ENCODE measurements around the gene RXFP2. TPM values are rescaled to one million over a fixed set of nuclear protein-coding genes. Genes with fewer than 3 reads are reported as not detected.

The RXFP2 gene
- polyA plus RNA-seq, 1 donor (not counting 4 experiments of a cell fraction or from before 2014, with no cell fraction given): not detected

DNA sequence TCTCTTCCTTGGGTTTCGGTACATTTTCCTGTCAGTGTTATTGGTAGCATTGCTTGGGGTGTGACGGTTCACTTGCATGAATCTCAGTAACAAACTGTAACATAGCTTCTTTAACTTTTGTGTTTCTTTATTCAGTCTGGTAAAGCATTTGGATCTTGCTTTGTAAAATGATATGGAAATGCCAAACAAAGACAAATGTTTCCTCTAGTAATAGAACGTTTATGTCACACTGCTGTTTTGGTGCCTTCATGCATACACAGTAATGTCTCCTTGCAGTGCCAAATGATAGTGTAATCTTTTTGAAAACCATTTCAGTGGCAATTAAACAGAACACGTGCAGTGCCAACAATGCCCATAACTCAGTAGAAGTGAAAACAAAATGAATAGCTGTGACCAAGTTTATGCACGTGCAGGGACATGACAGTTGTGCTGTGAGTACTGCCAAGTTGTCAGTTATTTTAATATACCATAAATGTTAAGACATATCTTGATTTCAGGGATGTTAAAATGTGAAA lies 110.8 kb downstream of the RXFP2 start:
- Histone ChIP-seq H3K9me1 (ENCODE audit: control insufficient read depth, extremely low read depth, insufficient read depth, low read length) (no peaks in the 10 kb centered on the region), H3K9ac (ENCODE audit: control insufficient read depth, extremely low read depth, insufficient read depth, low read length) (no peak overlapping the region), H4K20me1 (ENCODE audit: control insufficient read depth, extremely low read depth, insufficient read depth, low read length) (no peaks in the 10 kb centered on the region), H3K4me3 (ENCODE audit: control insufficient read depth in 2 of 3, extremely low read depth in 1 of 3, insufficient read depth in 2 of 3, low read depth in 1 of 3, low read length in 3 of 3) (no peak overlapping the region), H3K4me1 (ENCODE audit: control insufficient read depth, extremely low read depth, insufficient read depth, low read length) (peaks cover 6% of the 10 kb centered on the region), H3K9me3 (ENCODE audit: control insufficient read depth, low read depth, low read length) (no peaks in the 10 kb centered on the region), H3K27ac (ENCODE audit: control insufficient read depth, insufficient read depth, low read length) (no peak overlapping the region), H3K4me2 (ENCODE audit: control insufficient read depth, extremely low read depth, insufficient read depth, low read depth, low read length) (no peak overlapping the region), H3K27me3 (ENCODE audit: control insufficient read depth, extremely low read depth, insufficient read depth, low read length) (peaks cover 10% of the 10 kb centered on the region), H3K36me3 (ENCODE audit: control insufficient read depth in 2 of 2, extremely low read depth in 1 of 2, insufficient read depth in 2 of 2, low read length in 2 of 2) (no peaks in the 10 kb centered on the region), H3K79me2 (ENCODE audit: control insufficient read depth, insufficient read depth, low read length) (no peaks in the 10 kb centered on the region), H2AFZ (ENCODE audit: control insufficient read depth, low read length) (no peak overlapping the region)
- no peak for FAIRE-seq
- DNase-seq (ENCODE audit: low read depth, low spot score): no peak
- dilution Hi-C loops (cut with MboI; ENCODE audit: extremely low pct_ligation_motif_present, low sequenced_read_pairs): no loop called here
- TF ChIP-seq EZH2 (IDR thresholded peaks at IDR 0.05; ENCODE audit: low read length): no peak
- TF ChIP-seq, protein P1, sequence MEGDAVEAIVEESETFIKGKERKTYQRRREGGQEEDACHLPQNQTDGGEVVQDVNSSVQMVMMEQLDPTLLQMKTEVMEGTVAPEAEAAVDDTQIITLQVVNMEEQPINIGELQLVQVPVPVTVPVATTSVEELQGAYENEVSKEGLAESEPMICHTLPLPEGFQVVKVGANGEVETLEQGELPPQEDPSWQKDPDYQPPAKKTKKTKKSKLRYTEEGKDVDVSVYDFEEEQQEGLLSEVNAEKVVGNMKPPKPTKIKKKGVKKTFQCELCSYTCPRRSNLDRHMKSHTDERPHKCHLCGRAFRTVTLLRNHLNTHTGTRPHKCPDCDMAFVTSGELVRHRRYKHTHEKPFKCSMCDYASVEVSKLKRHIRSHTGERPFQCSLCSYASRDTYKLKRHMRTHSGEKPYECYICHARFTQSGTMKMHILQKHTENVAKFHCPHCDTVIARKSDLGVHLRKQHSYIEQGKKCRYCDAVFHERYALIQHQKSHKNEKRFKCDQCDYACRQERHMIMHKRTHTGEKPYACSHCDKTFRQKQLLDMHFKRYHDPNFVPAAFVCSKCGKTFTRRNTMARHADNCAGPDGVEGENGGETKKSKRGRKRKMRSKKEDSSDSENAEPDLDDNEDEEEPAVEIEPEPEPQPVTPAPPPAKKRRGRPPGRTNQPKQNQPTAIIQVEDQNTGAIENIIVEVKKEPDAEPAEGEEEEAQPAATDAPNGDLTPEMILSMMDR (optimal IDR thresholded peaks at IDR 0.05 in 1 of 3, IDR thresholded peaks at IDR 0.05 in 1 of 3, conservative IDR thresholded peaks at IDR 0.05 in 1 of 3; ENCODE audit: extremely low read depth in 1 of 3, insufficient read depth in 2 of 3, low read length in 3 of 3): no peak

DNA sequence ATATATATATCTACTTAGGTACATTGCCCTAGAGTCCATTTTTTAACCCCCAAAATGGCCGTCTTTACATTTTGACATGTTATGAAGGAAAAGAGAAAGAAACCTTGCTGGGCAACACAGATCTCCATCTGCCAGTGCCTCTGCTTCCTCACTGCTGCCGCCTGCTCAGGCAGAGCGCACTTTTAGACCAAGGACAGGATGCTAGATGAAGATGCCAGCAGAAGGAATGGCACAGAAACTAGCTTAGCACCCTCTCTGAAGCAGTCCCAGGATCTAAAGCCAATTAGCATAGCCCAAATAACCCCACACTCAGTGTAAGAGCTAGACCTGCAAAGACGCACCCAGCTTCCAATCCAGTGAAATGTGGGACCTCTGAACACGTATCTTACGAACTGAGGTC lies 111.9 kb downstream of the RXFP2 start:
- dilution Hi-C loops (cut with MboI; ENCODE audit: extremely low pct_ligation_motif_present, low sequenced_read_pairs): no loop called here

More for the DNA sequence above, 111.9 kb downstream of the RXFP2 start:
- H3K9me1 ChIP-seq (ENCODE audit: control insufficient read depth, extremely low read depth, insufficient read depth, low read length): no peaks in the 10 kb centered on the region
- no peak overlapping the region for H2AFZ ChIP-seq (ENCODE audit: control insufficient read depth, low read length)
- H3K9ac ChIP-seq (ENCODE audit: control insufficient read depth, extremely low read depth, insufficient read depth, low read length): no peak overlapping the region
- no peaks in the 10 kb centered on the region for H3K9me3 ChIP-seq (ENCODE audit: control insufficient read depth, low read depth, low read length)
- H4K20me1 ChIP-seq (ENCODE audit: control insufficient read depth, extremely low read depth, insufficient read depth, low read length): no peaks in the 10 kb centered on the region
- TF ChIP-seq EZH2 (IDR thresholded peaks at IDR 0.05; ENCODE audit: low read length): no peak
- TF ChIP-seq, protein P1 (optimal IDR thresholded peaks at IDR 0.05 in 1 of 3, IDR thresholded peaks at IDR 0.05 in 1 of 3, conservative IDR thresholded peaks at IDR 0.05 in 1 of 3; ENCODE audit: extremely low read depth in 1 of 3, insufficient read depth in 2 of 3, low read length in 3 of 3): no peak
- no peaks in the 10 kb centered on the region for H3K36me3 ChIP-seq (ENCODE audit: control insufficient read depth in 2 of 2, extremely low read depth in 1 of 2, insufficient read depth in 2 of 2, low read length in 2 of 2)
- FAIRE-seq (no peak), DNase-seq (ENCODE audit: low read depth, low spot score) (no peak)
- no peak overlapping the region for H3K27ac ChIP-seq (ENCODE audit: control insufficient read depth, insufficient read depth, low read length)
- no peaks in the 10 kb centered on the region for H3K79me2 ChIP-seq (ENCODE audit: control insufficient read depth, insufficient read depth, low read length)
- no peak overlapping the region for H3K4me3 ChIP-seq (ENCODE audit: control insufficient read depth in 2 of 3, extremely low read depth in 1 of 3, insufficient read depth in 2 of 3, low read depth in 1 of 3, low read length in 3 of 3)
- peaks cover 10% of the 10 kb centered on the region for H3K27me3 ChIP-seq (ENCODE audit: control insufficient read depth, extremely low read depth, insufficient read depth, low read length)
- H3K4me2 ChIP-seq (ENCODE audit: control insufficient read depth, extremely low read depth, insufficient read depth, low read depth, low read length): no peak overlapping the region
- peaks cover 3% of the 10 kb centered on the region for H3K4me1 ChIP-seq (ENCODE audit: control insufficient read depth, extremely low read depth, insufficient read depth, low read length)

Data from keratinocyte (primary cell).